ENCODE results near the gene COQ10A. TPM values are rescaled to one million over a fixed set of nuclear protein-coding genes. Genes with fewer than 3 reads are reported as not detected.

COQ10A gene
- total RNA-seq, 1 donor from 2014 or later, result 20.3 TPM

DNA sequence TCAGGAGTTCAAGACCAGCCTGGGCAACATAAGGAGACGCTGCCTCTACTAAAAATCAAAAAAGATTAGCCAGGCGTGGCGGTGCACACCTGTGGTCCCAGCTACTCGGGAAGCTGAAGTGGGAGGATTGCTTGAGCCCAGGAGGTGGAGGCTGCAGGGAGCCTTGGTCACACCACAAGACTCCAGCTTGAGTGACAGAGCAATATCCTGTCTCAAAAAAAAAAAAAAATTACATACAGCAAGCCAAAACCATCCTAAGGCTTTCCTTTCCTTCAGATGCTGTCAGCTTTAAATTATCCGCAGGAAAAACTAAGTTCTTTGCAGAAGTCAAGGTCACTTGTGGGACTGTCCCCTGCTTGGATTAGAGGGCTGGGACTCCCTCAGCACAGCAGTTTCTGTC is 32.1 kb downstream of the COQ10A start:
- Mint-ChIP-seq H3K4me1 (ENCODE audit: unreplicated experiment) (peaks cover 10% of the 10 kb centered on the region), H3K9me3 (ENCODE audit: unreplicated experiment) (no peaks in the 10 kb centered on the region), H3K36me3 (ENCODE audit: low read depth, unreplicated experiment) (peaks cover 4% of the 10 kb centered on the region), H3K27me3 (ENCODE audit: unreplicated experiment) (peaks cover 7% of the 10 kb centered on the region), H3K4me3 (ENCODE audit: unreplicated experiment) (peak overlapping the region; percentile 97), H3K27ac (ENCODE audit: unreplicated experiment) (no peak overlapping the region)
- no peak for DNase-seq (ENCODE audit: low spot score)
- TF ChIP-seq, protein P1, sequence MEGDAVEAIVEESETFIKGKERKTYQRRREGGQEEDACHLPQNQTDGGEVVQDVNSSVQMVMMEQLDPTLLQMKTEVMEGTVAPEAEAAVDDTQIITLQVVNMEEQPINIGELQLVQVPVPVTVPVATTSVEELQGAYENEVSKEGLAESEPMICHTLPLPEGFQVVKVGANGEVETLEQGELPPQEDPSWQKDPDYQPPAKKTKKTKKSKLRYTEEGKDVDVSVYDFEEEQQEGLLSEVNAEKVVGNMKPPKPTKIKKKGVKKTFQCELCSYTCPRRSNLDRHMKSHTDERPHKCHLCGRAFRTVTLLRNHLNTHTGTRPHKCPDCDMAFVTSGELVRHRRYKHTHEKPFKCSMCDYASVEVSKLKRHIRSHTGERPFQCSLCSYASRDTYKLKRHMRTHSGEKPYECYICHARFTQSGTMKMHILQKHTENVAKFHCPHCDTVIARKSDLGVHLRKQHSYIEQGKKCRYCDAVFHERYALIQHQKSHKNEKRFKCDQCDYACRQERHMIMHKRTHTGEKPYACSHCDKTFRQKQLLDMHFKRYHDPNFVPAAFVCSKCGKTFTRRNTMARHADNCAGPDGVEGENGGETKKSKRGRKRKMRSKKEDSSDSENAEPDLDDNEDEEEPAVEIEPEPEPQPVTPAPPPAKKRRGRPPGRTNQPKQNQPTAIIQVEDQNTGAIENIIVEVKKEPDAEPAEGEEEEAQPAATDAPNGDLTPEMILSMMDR (IDR thresholded peaks at IDR 0.05; ENCODE audit: unreplicated experiment), result no peak

DNA sequence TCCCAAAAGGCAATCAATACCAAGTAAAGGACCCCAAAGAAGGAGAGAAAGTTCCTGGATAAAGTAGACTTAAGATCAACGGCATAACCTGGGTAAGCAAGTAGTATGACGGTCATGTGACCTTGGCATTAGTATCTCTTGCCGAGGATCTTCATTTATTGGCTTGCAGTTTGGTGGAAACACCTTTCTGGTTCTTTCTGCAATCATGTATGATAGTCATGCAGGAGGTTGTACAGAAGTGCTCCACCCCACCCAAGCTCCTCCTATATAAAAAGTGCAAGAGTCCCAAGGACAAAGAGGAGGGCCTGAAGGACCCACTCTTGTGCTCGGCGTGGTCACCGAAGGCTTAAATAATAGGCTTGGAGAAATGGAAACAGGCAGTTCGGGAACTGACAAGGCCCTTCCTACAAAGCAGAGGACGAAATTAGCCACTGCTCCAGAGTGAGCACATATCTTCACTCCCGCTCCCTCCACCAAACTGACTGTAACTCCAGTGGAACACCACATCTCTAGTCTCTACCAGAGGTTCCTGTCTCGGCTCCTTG is 32.6 kb downstream of the COQ10A start:
- TF ChIP-seq, protein P1 (IDR thresholded peaks at IDR 0.05; ENCODE audit: unreplicated experiment), result no peak
- Mint-ChIP-seq H3K4me1 (ENCODE audit: unreplicated experiment) (peaks cover 10% of the 10 kb centered on the region), H3K27ac (ENCODE audit: unreplicated experiment) (no peak overlapping the region), H3K9me3 (ENCODE audit: unreplicated experiment) (no peaks in the 10 kb centered on the region), H3K27me3 (ENCODE audit: unreplicated experiment) (peaks cover 7% of the 10 kb centered on the region), H3K36me3 (ENCODE audit: low read depth, unreplicated experiment) (peaks cover 4% of the 10 kb centered on the region), H3K4me3 (ENCODE audit: unreplicated experiment) (peak overlapping the region; percentile 97)
- no peak for DNase-seq (ENCODE audit: low spot score)

DNA sequence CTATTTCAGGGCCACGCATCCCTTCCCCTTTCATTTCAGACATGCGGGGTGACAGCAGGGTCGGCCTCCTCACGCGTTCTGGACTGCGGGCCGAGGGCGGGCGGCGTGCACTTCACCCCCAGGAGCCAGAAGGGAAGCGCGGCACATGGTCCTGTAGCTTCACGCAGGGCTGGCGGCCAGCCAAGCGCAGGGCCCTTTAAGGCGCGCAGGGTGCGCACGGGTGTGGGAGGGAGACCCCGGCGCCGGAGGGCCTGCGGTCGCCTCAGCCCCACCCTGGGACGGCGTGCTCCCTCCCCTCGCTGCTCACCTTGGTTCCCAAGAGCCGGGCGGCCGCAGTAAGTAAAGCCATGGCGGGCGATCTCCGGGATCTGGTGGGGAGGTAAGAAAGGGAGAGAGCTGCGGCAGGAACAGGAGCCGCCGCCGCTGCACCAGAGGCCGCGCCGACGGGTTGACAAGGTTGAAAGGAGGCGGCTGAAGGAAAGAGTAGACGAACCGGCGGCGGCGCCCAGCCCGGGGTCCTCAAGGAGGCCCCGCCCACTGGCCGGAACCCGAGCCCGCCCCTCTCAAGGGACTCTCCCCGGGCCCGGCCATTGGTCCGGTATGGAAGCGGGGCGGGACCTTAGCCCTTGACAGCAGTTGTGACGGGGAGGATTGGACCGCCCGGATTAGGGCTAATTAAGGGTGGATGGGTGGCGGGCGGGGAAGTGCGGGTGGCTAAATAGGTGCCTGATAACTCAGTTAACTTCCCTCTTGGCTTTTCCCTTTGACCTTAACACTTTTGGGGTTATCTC is 33.3 kb downstream of the COQ10A start, which contains the start of gene CS:
Gene CS, minus strand, starts transcription at position 478 of the 791 bp plus-strand sequence. Its CDS starts 129 bp downstream, at position 349.
- TF ChIP-seq, protein P1 (IDR thresholded peaks at IDR 0.05; ENCODE audit: unreplicated experiment), result no peak
- Mint-ChIP-seq H3K27me3 (ENCODE audit: unreplicated experiment) (peaks cover 7% of the 10 kb centered on the region), H3K27ac (ENCODE audit: unreplicated experiment) (peak within 1 kb of the TSS; percentile 77), H3K4me1 (ENCODE audit: unreplicated experiment) (peaks cover 10% of the 10 kb centered on the region), H3K36me3 (ENCODE audit: low read depth, unreplicated experiment) (peaks cover 6% of the 10 kb centered on the region), H3K9me3 (ENCODE audit: unreplicated experiment) (no peaks in the 10 kb centered on the region), H3K4me3 (ENCODE audit: unreplicated experiment) (peak within 1 kb of the TSS; percentile 97)
- peak; percentile 97 for DNase-seq (ENCODE audit: low spot score)

DNA sequence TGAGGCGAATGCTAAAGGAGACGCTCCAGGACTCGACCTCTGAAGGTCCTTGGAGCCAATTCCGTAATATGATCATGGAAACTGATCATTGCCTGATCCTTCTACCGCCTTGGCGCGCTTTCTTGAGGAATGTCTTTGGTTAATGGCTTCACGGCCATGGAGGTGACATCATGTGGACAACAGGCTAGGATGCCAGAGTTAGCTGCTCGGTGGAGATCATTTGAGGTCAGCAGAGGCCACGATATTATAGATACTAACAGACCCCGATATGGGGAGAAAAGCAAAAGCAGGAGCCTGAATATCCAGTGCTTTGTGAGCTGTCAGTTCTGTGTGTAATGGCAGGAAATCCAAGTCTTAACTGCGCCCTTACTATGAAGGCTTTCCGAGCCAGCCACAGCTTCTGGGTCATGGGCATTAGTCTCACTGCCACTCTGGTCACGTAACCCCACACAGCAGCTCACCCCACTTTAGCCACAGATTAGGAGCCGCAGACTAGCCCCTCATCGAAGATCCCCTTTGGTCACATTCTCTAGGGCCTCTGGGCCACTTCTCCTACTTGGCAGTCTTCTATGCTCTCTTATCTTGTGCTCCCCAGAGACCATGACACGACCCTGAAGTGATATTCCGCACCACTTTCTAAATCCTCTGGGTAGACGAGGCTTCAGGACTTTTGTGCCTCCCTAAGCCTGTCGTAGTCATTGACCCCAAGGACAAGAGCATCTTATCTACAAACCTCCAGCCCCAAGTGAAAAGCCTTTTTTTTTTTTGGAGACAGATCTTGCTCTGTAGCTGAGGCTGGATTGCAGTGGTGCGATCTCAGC is 34.1 kb downstream of the COQ10A start:
- DNase-seq (ENCODE audit: low spot score), result no peak
- TF ChIP-seq, protein P1 (IDR thresholded peaks at IDR 0.05; ENCODE audit: unreplicated experiment), result no peak
- H3K36me3 Mint-ChIP-seq (ENCODE audit: low read depth, unreplicated experiment), result peaks cover 9% of the 10 kb centered on the region
- peaks cover 7% of the 10 kb centered on the region for H3K27me3 Mint-ChIP-seq (ENCODE audit: unreplicated experiment)
- peak overlapping the region; percentile 77 for H3K27ac Mint-ChIP-seq (ENCODE audit: unreplicated experiment)
- H3K4me1 Mint-ChIP-seq (ENCODE audit: unreplicated experiment), result peaks cover 10% of the 10 kb centered on the region
- peak overlapping the region; percentile 97 for H3K4me3 Mint-ChIP-seq (ENCODE audit: unreplicated experiment)
- H3K9me3 Mint-ChIP-seq (ENCODE audit: unreplicated experiment), result no peaks in the 10 kb centered on the region
